Frontal cortex (tissue), 4 donors: ENCODE data around the gene MKX. TPM values are rescaled to one million over a fixed set of nuclear protein-coding genes. Genes with fewer than 3 reads are reported as not detected.

Experiments
- DNase-seq, 2 donors: peaks; one replicate each; pipeline ENCODE4 v3.0.0; 2012; ENCODE audit warnings: low spot score in 2 of 2
- FAIRE-seq: peaks from 2 replicates; lab custom pipeline; 2012; peaks lifted over from hg19 to GRCh38; lab: Jason Lieb, UNC
- total RNA-seq: library from RNA; depleted of rRNA; stranded (reverse); fragments of >200 nt; gene quantifications from one replicate; pipeline ENCODE4 v1.2.3, GENCODE V29; 2014
- donor health status: control.
- donor health status: control.
- donor health status: control.

The MKX gene
- total RNA-seq = 1.6 TPM

DNA sequence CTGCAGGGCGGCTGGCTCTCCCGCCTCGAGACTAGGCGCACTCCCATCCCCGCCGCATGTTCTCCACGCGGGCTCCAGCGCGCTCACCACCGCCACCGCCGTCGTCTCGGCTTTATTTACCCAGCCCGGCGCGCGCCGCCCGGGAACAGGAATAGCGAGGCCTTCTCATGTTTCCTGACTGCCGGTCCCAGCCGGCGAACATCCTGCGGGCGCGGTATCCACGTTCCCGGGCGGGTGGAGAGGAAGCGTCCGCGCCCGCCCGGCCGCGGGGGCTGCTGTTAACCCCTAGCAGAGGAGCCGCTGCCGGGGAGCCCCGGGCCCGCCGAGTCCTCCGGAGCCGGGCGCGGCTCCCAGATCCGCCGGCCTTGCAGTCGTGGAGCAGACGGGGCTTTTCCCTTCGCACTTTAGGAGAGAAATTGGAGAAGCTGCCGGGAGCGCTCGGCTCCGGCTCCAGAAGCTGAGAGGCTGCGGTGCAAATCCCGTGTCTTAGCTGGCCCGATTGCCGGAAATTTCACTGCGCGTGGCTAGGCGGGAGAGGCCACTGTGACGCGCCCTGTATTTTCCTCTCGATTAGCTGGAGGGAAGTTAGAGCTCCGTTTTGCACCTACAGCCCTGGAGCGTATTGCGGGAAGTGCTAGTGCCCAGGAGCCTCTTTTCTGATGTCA is at the start of gene MKX:
Gene MKX (minus strand): TSS at position 88 of the 665 bp plus-strand sequence. CDS start 2,404 bp downstream, outside the sequence.
- FAIRE-seq = no peak

DNA sequence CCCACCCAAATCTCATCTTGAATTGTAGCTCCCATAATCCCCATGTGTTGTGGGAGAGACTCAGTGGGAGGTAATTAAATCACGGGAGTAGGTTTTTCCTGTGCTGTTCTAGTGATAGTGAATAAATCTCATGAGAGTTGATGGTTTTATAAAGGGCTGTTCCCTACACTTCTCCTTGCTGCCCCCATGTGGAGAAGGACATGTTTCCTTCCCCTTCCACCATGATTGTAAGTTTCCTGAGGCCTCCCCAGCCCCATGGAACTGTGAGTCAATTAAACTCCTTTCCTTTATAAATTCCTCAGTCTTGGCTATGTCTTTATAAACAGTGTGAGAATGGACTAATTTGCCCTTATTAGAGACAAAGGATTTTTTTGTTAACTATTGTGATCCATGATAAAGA is 48.5 kb upstream of the MKX start:
- DNase-seq (no peak), FAIRE-seq (no peak)

More for the DNA sequence above, at the start of gene MKX:
- no peak for DNase-seq

DNA sequence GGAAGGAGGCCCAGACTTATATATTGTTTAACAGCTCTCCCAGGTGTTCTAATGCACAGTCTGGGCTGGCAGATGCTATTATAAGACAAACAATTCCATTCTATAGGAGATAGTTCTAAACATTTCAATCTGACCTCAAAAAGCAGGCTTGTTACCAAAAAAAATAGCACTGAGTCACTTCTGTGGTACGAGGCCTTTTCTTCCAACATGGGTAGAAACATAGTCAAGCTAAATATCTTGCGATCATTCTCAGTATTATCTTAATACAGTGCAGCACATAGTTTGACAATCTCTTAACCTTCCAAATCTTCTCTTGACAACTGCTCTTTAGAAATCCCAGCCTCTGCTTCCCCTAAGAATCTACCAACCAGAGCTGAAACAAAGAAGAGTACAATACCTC is 46.6 kb upstream of the MKX start:
- FAIRE-seq (no peak), DNase-seq (no peak)

- DNase-seq (no peak), FAIRE-seq (no peak)
Observed at GRCh38 chr10:27784272-27784671, 38.7 kb upstream of the MKX start.

GRCh38 chr10:27783660-27784059 is 38.0 kb upstream of the MKX start:
- DNase-seq (no peak), FAIRE-seq (no peak)

GRCh38 chr10:27779462-27780015 is 33.9 kb upstream of the MKX start:
- DNase-seq = no peak
- FAIRE-seq = no peak

- no peak for DNase-seq
- no peak for FAIRE-seq
Observed at GRCh38 chr10:27774831-27775230, 29.2 kb upstream of the MKX start.

DNA sequence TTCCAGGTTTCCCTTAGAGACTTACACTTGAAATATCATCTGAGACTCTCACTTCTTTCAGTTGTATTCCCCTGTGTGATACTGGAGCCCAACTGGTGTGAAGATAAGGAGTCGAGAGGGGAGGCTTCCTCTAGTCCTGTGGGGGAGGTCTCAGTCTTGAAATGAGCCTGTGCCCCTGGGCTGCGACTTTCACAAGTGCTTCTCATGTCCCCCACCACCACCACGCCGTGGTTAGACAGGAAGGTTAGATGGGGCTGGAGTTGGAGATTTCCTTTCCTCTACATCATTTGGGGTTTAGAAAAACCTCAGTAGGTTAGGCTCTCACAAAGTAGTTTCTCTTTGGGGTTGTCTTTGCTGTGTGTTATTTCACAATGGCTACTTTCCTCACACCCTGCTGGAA is 25.6 kb upstream of the MKX start:
- DNase-seq = no peak
- no peak for FAIRE-seq

- DNase-seq (no peak), FAIRE-seq (no peak)
Observed at GRCh38 chr10:27770181-27770580, 24.6 kb upstream of the MKX start.

DNA sequence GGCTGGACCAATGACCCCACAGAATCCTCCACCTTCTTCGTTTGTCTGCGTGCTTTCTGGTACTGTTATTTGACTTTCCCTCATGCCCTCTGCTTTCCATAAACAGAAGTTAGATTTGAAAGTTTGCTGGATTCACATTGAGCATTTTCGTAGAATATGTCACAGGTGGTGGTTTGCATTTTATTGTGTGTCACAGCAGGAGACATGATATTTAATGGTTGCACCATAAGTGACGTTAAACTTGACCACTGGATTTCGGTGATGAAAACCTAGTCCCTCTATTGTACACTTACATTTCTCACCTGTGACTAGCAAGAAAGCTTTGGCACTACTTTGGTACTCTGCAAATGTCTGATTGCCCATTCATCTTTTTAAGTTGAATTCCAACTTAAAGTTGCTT is 15.2 kb upstream of the MKX start:
- FAIRE-seq (no peak), DNase-seq (no peak)

DNA sequence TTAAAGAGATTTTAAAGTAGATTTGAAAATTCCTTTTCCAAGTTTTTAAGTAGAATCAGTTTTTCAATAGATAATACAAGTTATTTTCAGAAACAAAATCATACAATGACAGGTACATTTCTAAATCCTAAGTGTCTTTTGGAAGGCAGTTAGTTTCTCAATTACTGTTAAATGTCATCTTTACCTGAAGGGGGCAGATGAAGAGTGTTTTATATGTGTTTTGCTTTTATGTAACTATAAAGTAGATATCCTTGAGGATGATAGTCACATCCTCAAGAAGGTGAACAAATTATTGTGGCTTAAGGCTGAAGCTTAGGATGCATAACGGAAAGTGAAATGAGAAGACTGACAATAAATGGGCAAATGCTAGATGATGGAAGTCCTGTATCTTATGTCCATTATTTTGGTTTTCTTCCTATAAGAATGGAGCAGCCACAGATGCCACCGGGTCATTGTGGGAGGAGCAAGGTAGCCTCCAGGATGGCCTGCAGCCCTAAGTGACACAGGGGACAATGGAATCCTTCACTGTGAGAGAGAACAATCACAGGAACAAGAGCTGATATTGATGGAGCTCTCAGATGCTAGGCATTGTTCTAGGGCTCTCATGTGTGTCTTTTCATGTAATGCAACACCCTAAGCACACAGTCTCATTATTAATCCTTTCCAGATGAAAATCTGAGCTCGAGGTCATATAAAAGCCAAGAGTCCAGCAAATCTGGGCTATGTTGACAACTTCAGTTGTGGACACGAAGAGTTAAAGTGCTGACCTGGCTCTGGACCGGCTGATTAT is 14.1 kb upstream of the MKX start:
- DNase-seq = no peak
- no peak for FAIRE-seq

DNA sequence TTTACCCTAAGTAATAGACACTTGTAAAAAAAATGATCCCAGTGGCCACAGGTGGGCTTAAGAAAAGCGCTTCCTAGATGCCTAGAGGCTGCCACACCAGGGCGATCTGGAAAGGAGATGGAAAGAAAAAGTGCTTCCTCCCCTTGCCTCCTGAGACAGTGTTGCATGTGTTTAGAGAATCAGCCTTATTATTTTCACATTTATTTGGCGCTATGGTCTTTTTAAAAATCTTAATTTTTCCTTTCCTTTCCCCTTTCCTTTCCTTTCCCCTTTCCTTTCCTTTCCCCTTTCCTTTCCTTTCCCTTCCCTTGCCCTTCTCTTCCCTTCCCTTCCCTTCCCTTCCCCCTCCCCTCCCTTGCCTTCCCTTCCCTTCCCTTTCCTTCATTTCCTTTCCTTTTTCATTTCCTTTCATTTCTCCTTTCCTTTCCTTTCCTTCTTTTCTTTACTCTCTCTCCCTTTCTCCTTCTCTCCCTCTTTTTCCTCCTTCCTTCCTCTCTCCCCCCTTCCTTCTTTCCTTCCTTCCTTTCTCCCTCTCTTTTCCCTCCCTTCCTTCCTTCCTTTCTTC is 7.1 kb upstream of the MKX start:
- no peak for FAIRE-seq
- no peak for DNase-seq

DNA sequence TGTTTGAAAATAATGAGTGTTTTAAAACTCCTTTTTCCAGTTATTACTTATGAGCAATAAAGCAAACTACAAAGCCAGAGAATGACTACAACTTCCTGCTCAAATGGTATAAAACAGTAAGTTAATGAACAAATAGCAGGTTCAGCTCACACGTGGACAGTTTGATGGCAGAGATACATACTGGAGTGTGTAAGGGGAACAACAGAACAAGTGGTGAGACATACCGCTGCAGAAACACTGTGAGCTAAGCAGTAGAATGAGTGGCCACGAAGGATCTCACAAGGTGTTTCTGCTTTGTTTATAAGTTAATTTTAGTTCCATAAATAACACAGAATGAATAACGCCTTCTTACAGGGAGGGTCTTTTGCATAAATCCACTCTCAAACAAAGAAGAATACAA is 3.0 kb upstream of the MKX start:
- no peak for FAIRE-seq
- no peak for DNase-seq

DNA sequence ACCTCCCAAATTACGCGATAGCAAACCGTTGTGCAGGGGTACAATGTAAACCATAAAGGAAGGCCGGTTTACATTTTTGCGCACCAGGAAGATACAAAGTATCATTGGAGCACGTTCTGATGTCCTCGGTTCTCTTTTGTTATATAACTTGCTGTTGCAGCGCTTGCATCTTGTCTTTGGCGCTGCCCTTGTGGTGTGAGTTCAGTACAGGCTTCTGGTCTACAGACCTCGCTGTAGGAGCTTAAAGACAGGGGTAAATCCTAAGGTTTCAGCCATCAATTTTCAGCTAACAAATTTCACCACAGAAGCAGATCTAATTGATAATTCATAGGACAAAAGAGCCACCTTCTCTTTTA is 1.5 kb upstream of the MKX start:
- no peak for DNase-seq
- FAIRE-seq = no peak

GRCh38 chr10:27746397-27747095 is 927 bp upstream of the MKX start:
- FAIRE-seq (no peak), DNase-seq (no peak)

GRCh38 chr10:27744802-27745731 is 552 bp downstream of the MKX start:
- FAIRE-seq (no peak), DNase-seq (peak in 1 of 2 donors; percentile 19)

DNA sequence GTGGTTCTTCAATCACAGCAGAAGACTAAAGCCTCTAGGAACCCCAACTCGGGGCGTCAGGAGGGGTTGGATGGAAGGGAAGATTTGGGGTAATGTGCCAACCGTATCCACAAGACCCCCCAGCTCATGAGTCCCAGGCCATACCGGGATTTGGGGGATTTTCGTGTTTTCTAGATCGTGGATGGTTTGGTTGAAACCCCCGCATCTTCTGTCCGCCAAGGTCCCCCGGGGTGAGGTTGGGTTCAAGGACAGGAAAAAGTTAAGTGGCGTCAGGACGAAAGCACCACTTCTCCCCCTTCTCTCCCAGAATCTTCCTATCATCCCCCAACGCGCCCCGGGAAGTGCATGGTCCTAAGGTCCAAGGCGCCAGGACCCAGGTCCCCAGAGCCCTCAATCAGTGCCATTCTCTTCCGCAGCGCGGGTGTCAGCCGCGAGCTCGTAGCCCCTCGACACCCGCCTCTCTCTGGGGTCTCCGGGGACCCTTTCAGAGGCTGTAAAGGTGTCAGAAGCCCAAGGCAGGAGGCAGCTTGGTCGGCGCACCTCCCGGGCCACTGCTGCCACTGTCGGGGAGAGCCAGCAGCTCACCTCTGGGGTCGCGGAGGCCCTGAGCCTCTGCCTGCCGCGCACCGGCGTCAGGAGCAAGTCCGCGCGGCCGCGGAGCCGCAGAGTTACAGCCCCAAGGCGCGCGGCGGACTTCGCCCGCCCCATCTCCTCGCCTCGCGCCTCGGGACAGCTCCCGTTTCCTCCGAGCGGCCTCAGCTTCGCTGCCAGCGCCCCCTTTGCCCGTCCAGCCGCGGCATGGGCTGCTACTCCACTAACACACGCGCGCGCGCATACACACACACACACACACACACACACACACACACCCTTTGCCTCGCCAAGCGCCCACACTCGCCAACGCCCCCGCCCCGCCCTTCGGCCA is 1.5 kb downstream of the MKX start:
- FAIRE-seq = no peak
- DNase-seq = peak in 1 of 2 donors; percentile 25
